Naive B cell (primary cell): ENCODE data around the gene HOPX. TPM values are rescaled to one million over a fixed set of nuclear protein-coding genes. Genes with fewer than 3 reads are reported as not detected.
A peak's percentile ranks its signal among the peaks of the same experiment; 100 is the strongest.

Experiments
- ATAC-seq, 2 donors: fragments of 150-1000 bp; cut with Tn5 transposase; 2 replicates each; pipeline ENCODE4 v1.10.0; 2021; ENCODE audit warnings: low read depth in 2 of 2, mild to moderate bottlenecking in 2 of 2, moderate library complexity in 2 of 2
- DNase-seq: peaks from one replicate; pipeline ENCODE4 v3.0.0; 2022
- H3K27ac Mint-ChIP-seq, 6 donors: one replicate each; pipeline ENCODE4 v1.8.0; 2020 to 2022; ENCODE audit warnings: mild to moderate bottlenecking in 6 of 6, mixed read lengths in 6 of 6, moderate library complexity in 5 of 6, inconsistent platforms in 2 of 6
- H3K27me3 Mint-ChIP-seq, 3 donors: one replicate each; pipeline ENCODE4 v1.8.0; 2021 to 2022; ENCODE audit warnings: mixed read lengths in 3 of 3, mild to moderate bottlenecking in 1 of 3
- H3K36me3 Mint-ChIP-seq, 2 donors: one replicate each; pipeline ENCODE4 v1.8.0; 2020 to 2022; ENCODE audit warnings: mixed read lengths in 2 of 2, inconsistent platforms in 1 of 2, mild to moderate bottlenecking in 1 of 2
- H3K4me1 Mint-ChIP-seq, 3 donors: one replicate each; pipeline ENCODE4 v1.8.0; 2020 to 2022; ENCODE audit warnings: mixed read lengths in 3 of 3, inconsistent platforms in 1 of 3, mild to moderate bottlenecking in 1 of 3, moderate library complexity in 1 of 3
- H3K4me3 Mint-ChIP-seq, 8 donors: one replicate each; pipeline ENCODE4 v1.8.0; 2020 to 2022; ENCODE audit warnings: mild to moderate bottlenecking in 8 of 8, mixed read lengths in 8 of 8, moderate library complexity in 8 of 8, inconsistent platforms in 2 of 8
- H3K9me3 Mint-ChIP-seq, 7 donors: one replicate each; pipeline ENCODE4 v1.8.0; 2020 to 2022; ENCODE audit warnings: mixed read lengths in 7 of 7, mild to moderate bottlenecking in 5 of 7, inconsistent platforms in 2 of 7, moderate library complexity in 1 of 7
- polyA plus RNA-seq, 6 donors: library from polyadenylated mRNA; unstranded; fragments of 300-500 nt; fragmentation: Illumina TruSeq; gene quantifications; one replicate each; pipeline ENCODE4 v1.2.3, GENCODE V29; 2021; ENCODE audit warnings: low read depth in 6 of 6

The HOPX gene
- polyA plus RNA-seq, 6 donors from 2014 or later = 9.4 to 139 (median 27.3) TPM

GRCh38 chr4:56657818-56658217 is 23.3 kb downstream of the HOPX start:
- Mint-ChIP-seq H3K9me3 (no peaks in the 10 kb centered on the region), H3K27me3 (peaks cover 9 to 40% (median 19%) of the 10 kb centered on the region in 3 donors), H3K4me1 (peaks cover 32 to 41% (median 36%) of the 10 kb centered on the region in 3 donors), H3K36me3 (no peaks in the 10 kb centered on the region), H3K27ac (no peak overlapping the region), H3K4me3 (peak overlapping the region in 6 of 8 donors; percentile 52 to 97 (median 87))
- ATAC-seq (no peak), DNase-seq (no peak)

- Mint-ChIP-seq H3K4me1 (peaks cover 32 to 47% (median 36%) of the 10 kb centered on the region in 3 donors), H3K27ac (peak overlapping the region in 1 of 6 donors; percentile 85), H3K36me3 (no peaks in the 10 kb centered on the region), H3K27me3 (peaks cover 9 to 40% (median 19%) of the 10 kb centered on the region in 3 donors), H3K9me3 (no peaks in the 10 kb centered on the region), H3K4me3 (peak overlapping the region in 7 of 8 donors; percentile 70 to 97 (median 88))
- DNase-seq (no peak), ATAC-seq (no peak)
Observed at GRCh38 chr4:56657128-56657527, 24.0 kb downstream of the HOPX start.

- Mint-ChIP-seq H3K4me3 (peak overlapping the region; percentile 76 to 97 (median 88)), H3K4me1 (peaks cover 37 to 50% (median 40%) of the 10 kb centered on the region in 3 donors), H3K36me3 (no peaks in the 10 kb centered on the region), H3K9me3 (no peaks in the 10 kb centered on the region), H3K27ac (peak overlapping the region in 4 of 6 donors; percentile 24 to 95 (median 74)), H3K27me3 (peaks cover 9 to 40% (median 19%) of the 10 kb centered on the region in 3 donors)
- ATAC-seq (peak; percentile 73 to 74), DNase-seq (peak; percentile 24)
Observed at GRCh38 chr4:56656346-56656643, 24.8 kb downstream of the HOPX start.

- no peaks in the 10 kb centered on the region for H3K36me3 Mint-ChIP-seq
- ATAC-seq (peak; percentile 47 to 54), DNase-seq (peak; percentile 6)
- peak overlapping the region in 4 of 6 donors; percentile 76 to 96 (median 91) for H3K27ac Mint-ChIP-seq
- H3K4me1 Mint-ChIP-seq = peaks cover 42 to 55% (median 45%) of the 10 kb centered on the region in 3 donors
- peak overlapping the region; percentile 88 to 98 (median 96) for H3K4me3 Mint-ChIP-seq
- H3K9me3 Mint-ChIP-seq = no peaks in the 10 kb centered on the region
- peaks cover 9 to 37% (median 19%) of the 10 kb centered on the region in 3 donors for H3K27me3 Mint-ChIP-seq
Observed at GRCh38 chr4:56655627-56656345, 25.3 kb downstream of the HOPX start.

- ATAC-seq (peak; percentile 41 to 53), DNase-seq (peak; percentile 9)
- peak overlapping the region; percentile 88 to 98 (median 96) for H3K4me3 Mint-ChIP-seq
- H3K27ac Mint-ChIP-seq = peak overlapping the region in 4 of 6 donors; percentile 87 to 96 (median 91)
- peaks cover 9 to 35% (median 19%) of the 10 kb centered on the region in 3 donors for H3K27me3 Mint-ChIP-seq
- H3K36me3 Mint-ChIP-seq = no peaks in the 10 kb centered on the region
- H3K9me3 Mint-ChIP-seq = no peaks in the 10 kb centered on the region
- peaks cover 48 to 60% (median 50%) of the 10 kb centered on the region in 3 donors for H3K4me1 Mint-ChIP-seq
Observed at GRCh38 chr4:56655209-56655626, 25.9 kb downstream of the HOPX start.

GRCh38 chr4:56654238-56654632 is 26.9 kb downstream of the HOPX start:
- Mint-ChIP-seq H3K36me3 (no peaks in the 10 kb centered on the region), H3K9me3 (no peaks in the 10 kb centered on the region), H3K27ac (peak overlapping the region in 2 of 6 donors; percentile 31 to 87), H3K4me1 (peaks cover 57 to 70% (median 58%) of the 10 kb centered on the region in 3 donors), H3K4me3 (peak overlapping the region in 7 of 8 donors; percentile 30 to 97 (median 94)), H3K27me3 (peaks cover 9 to 33% (median 19%) of the 10 kb centered on the region in 3 donors)
- ATAC-seq = no peak
- no peak for DNase-seq

GRCh38 chr4:56653461-56654237 is 27.4 kb downstream of the HOPX start:
- Mint-ChIP-seq H3K4me1 (peaks cover 57 to 70% (median 58%) of the 10 kb centered on the region in 3 donors), H3K27ac (peak overlapping the region in 1 of 6 donors; percentile 11), H3K36me3 (no peaks in the 10 kb centered on the region), H3K9me3 (peaks cover 0 to 2% (median 0%) of the 10 kb centered on the region in 7 donors), H3K4me3 (peak overlapping the region in 6 of 8 donors; percentile 38 to 97 (median 58)), H3K27me3 (peaks cover 9 to 30% (median 19%) of the 10 kb centered on the region in 3 donors)
- DNase-seq (no peak), ATAC-seq (no peak)

- peaks cover 0 to 18% (median 9%) of the 10 kb centered on the region in 3 donors for H3K27me3 Mint-ChIP-seq
- H3K4me1 Mint-ChIP-seq = peaks cover 48 to 64% (median 57%) of the 10 kb centered on the region in 3 donors
- DNase-seq (no peak), ATAC-seq (no peak)
- peak overlapping the region in 2 of 6 donors; percentile 71 to 88 for H3K27ac Mint-ChIP-seq
- peak overlapping the region in 2 of 8 donors; percentile 4 to 6 for H3K4me3 Mint-ChIP-seq
- peaks cover 0 to 2% (median 0%) of the 10 kb centered on the region in 7 donors for H3K9me3 Mint-ChIP-seq
- no peaks in the 10 kb centered on the region for H3K36me3 Mint-ChIP-seq
Observed at GRCh38 chr4:56652196-56652595, 28.9 kb downstream of the HOPX start.

GRCh38 chr4:56651056-56651350 is 30.1 kb downstream of the HOPX start:
- ATAC-seq = no peak
- peaks cover 0 to 6% (median 2%) of the 10 kb centered on the region in 7 donors for H3K9me3 Mint-ChIP-seq
- no peak for DNase-seq
- peaks cover 0 to 4% of the 10 kb centered on the region in 2 donors for H3K36me3 Mint-ChIP-seq
- H3K27me3 Mint-ChIP-seq = peaks cover 0 to 11% (median 9%) of the 10 kb centered on the region in 3 donors
- H3K4me1 Mint-ChIP-seq = peaks cover 43 to 55% (median 50%) of the 10 kb centered on the region in 3 donors
- peak overlapping the region; percentile 70 to 91 (median 81) for H3K27ac Mint-ChIP-seq
- peak overlapping the region in 3 of 8 donors; percentile 37 to 70 (median 69) for H3K4me3 Mint-ChIP-seq

GRCh38 chr4:56650262-56651055 is 30.6 kb downstream of the HOPX start:
- no peak for DNase-seq
- ATAC-seq = peak in 1 of 2 donors; percentile 10
- H3K36me3 Mint-ChIP-seq = peaks cover 0 to 8% of the 10 kb centered on the region in 2 donors
- H3K4me3 Mint-ChIP-seq = peak overlapping the region in 6 of 8 donors; percentile 41 to 75 (median 70)
- peaks cover 0 to 10% (median 9%) of the 10 kb centered on the region in 3 donors for H3K27me3 Mint-ChIP-seq
- peaks cover 43 to 54% (median 49%) of the 10 kb centered on the region in 3 donors for H3K4me1 Mint-ChIP-seq
- H3K27ac Mint-ChIP-seq = peak overlapping the region; percentile 70 to 91 (median 81)
- H3K9me3 Mint-ChIP-seq = peaks cover 0 to 9% (median 5%) of the 10 kb centered on the region in 7 donors

GRCh38 chr4:56649445-56650261 is 31.4 kb downstream of the HOPX start:
- DNase-seq (peak; percentile 19), ATAC-seq (peak; percentile 87 to 88)
- Mint-ChIP-seq H3K9me3 (peaks cover 0 to 9% (median 5%) of the 10 kb centered on the region in 7 donors), H3K36me3 (peaks cover 0 to 8% of the 10 kb centered on the region in 2 donors), H3K27ac (peak overlapping the region; percentile 70 to 91 (median 81)), H3K4me3 (peak overlapping the region in 5 of 8 donors; percentile 41 to 75 (median 69)), H3K4me1 (peaks cover 34 to 46% (median 41%) of the 10 kb centered on the region in 3 donors), H3K27me3 (peaks cover 0 to 2% (median 2%) of the 10 kb centered on the region in 3 donors)

- no peak for DNase-seq
- Mint-ChIP-seq H3K27me3 (no peaks in the 10 kb centered on the region), H3K4me3 (no peak overlapping the region), H3K36me3 (peaks cover 0 to 8% of the 10 kb centered on the region in 2 donors), H3K27ac (peak overlapping the region in 1 of 6 donors; percentile 83), H3K9me3 (peaks cover 0 to 9% (median 5%) of the 10 kb centered on the region in 7 donors), H3K4me1 (peaks cover 30 to 37% (median 32%) of the 10 kb centered on the region in 3 donors)
- ATAC-seq = no peak
Observed at GRCh38 chr4:56648824-56649151, 32.3 kb downstream of the HOPX start.
